Activated T-helper 17 cell treated with anti-CD3 and anti-CD28 coated beads, Interleukin-2, amount 50 U/mL, for 72 hours (primary cell): Measurements from ENCODE around the gene RARB. TPM values are rescaled to one million over a fixed set of nuclear protein-coding genes. Genes with fewer than 3 reads are reported as not detected.

Experiments
- ATAC-seq: fragments of 150-1000 bp; cut with Tn5 transposase; replicated peaks from 2 replicates; pipeline ENCODE4 v1.10.0; 2021; ENCODE audit warnings: mild to moderate bottlenecking, moderate library complexity
- H3K27ac Mint-ChIP-seq: one replicate; pipeline ENCODE4 v1.8.0; 2022; ENCODE audit warnings: mixed read lengths
- H3K27me3 Mint-ChIP-seq: one replicate; pipeline ENCODE4 v1.8.0; 2022; ENCODE audit warnings: mixed read lengths
- H3K36me3 Mint-ChIP-seq: one replicate; pipeline ENCODE4 v1.8.0; 2022; ENCODE audit warnings: low read depth, mild to moderate bottlenecking, mixed read lengths
- H3K4me1 Mint-ChIP-seq: one replicate; pipeline ENCODE4 v1.8.0; 2022; ENCODE audit warnings: mixed read lengths
- H3K4me3 Mint-ChIP-seq: one replicate; pipeline ENCODE4 v1.8.0; 2022; ENCODE audit warnings: mild to moderate bottlenecking, mixed read lengths
- H3K9me3 Mint-ChIP-seq: one replicate; pipeline ENCODE4 v1.8.0; 2022; ENCODE audit warnings: mixed read lengths
- total RNA-seq, 2 donors: library from RNA; stranded (reverse); gene quantifications; one replicate each; pipeline ENCODE4 v1.2.3, GENCODE V29; 2022

RARB gene
- total RNA-seq, 2 donors from 2014 or later = not detected

GRCh38 chr3:25405335-25405734 lies 22.7 kb upstream of the RARB start:
- Mint-ChIP-seq H3K27me3 (no peaks in the 10 kb centered on the region), H3K4me3 (no peak overlapping the region), H3K36me3 (no peaks in the 10 kb centered on the region), H3K9me3 (peaks cover 3% of the 10 kb centered on the region), H3K27ac (no peak overlapping the region), H3K4me1 (no peaks in the 10 kb centered on the region)
- ATAC-seq = no peak

GRCh38 chr3:25410703-25411102 lies 17.4 kb upstream of the RARB start:
- H3K36me3 Mint-ChIP-seq = no peaks in the 10 kb centered on the region
- no peak overlapping the region for H3K4me3 Mint-ChIP-seq
- H3K27me3 Mint-ChIP-seq = no peaks in the 10 kb centered on the region
- no peak for ATAC-seq
- no peaks in the 10 kb centered on the region for H3K4me1 Mint-ChIP-seq
- H3K27ac Mint-ChIP-seq = no peak overlapping the region
- H3K9me3 Mint-ChIP-seq = no peaks in the 10 kb centered on the region

- no peak overlapping the region for H3K4me3 Mint-ChIP-seq
- H3K9me3 Mint-ChIP-seq = no peaks in the 10 kb centered on the region
- no peaks in the 10 kb centered on the region for H3K36me3 Mint-ChIP-seq
- no peak for ATAC-seq
- no peaks in the 10 kb centered on the region for H3K4me1 Mint-ChIP-seq
- H3K27me3 Mint-ChIP-seq = no peaks in the 10 kb centered on the region
- H3K27ac Mint-ChIP-seq = no peak overlapping the region
Measured at GRCh38 chr3:25412269-25412668, 15.8 kb upstream of the RARB start.

GRCh38 chr3:25416176-25416575 lies 11.9 kb upstream of the RARB start:
- Mint-ChIP-seq H3K27me3 (peaks cover 13% of the 10 kb centered on the region), H3K36me3 (no peaks in the 10 kb centered on the region), H3K4me3 (no peak overlapping the region), H3K9me3 (peaks cover 4% of the 10 kb centered on the region), H3K4me1 (no peaks in the 10 kb centered on the region), H3K27ac (no peak overlapping the region)
- no peak for ATAC-seq

GRCh38 chr3:25418596-25418995 lies 9.5 kb upstream of the RARB start:
- ATAC-seq = no peak
- peaks cover 4% of the 10 kb centered on the region for H3K9me3 Mint-ChIP-seq

GRCh38 chr3:25419251-25419650 lies 8.8 kb upstream of the RARB start:
- Mint-ChIP-seq H3K27me3 (peaks cover 18% of the 10 kb centered on the region), H3K4me3 (no peak overlapping the region), H3K36me3 (no peaks in the 10 kb centered on the region), H3K4me1 (no peaks in the 10 kb centered on the region), H3K9me3 (peaks cover 4% of the 10 kb centered on the region), H3K27ac (no peak overlapping the region)
- no peak for ATAC-seq

More at GRCh38 chr3:25418596-25418995, 9.5 kb upstream of the RARB start:
- Mint-ChIP-seq H3K27me3 (peaks cover 18% of the 10 kb centered on the region), H3K36me3 (no peaks in the 10 kb centered on the region), H3K27ac (no peak overlapping the region), H3K4me3 (no peak overlapping the region), H3K4me1 (no peaks in the 10 kb centered on the region)

- H3K36me3 Mint-ChIP-seq = no peaks in the 10 kb centered on the region
- no peak overlapping the region for H3K4me3 Mint-ChIP-seq
- H3K27ac Mint-ChIP-seq = no peak overlapping the region
- ATAC-seq = no peak
- H3K9me3 Mint-ChIP-seq = peaks cover 4% of the 10 kb centered on the region
- H3K4me1 Mint-ChIP-seq = no peaks in the 10 kb centered on the region
- H3K27me3 Mint-ChIP-seq = peaks cover 21% of the 10 kb centered on the region
Measured at GRCh38 chr3:25420147-25420546, 7.9 kb upstream of the RARB start.

- Mint-ChIP-seq H3K4me3 (no peak overlapping the region), H3K9me3 (peaks cover 4% of the 10 kb centered on the region), H3K27me3 (peaks cover 27% of the 10 kb centered on the region), H3K27ac (no peak overlapping the region), H3K36me3 (no peaks in the 10 kb centered on the region), H3K4me1 (no peaks in the 10 kb centered on the region)
- ATAC-seq = no peak
Measured at GRCh38 chr3:25420885-25421284, 7.2 kb upstream of the RARB start.

GRCh38 chr3:25421747-25422146 lies 6.3 kb upstream of the RARB start:
- Mint-ChIP-seq H3K27ac (no peak overlapping the region), H3K4me1 (no peaks in the 10 kb centered on the region), H3K27me3 (peaks cover 32% of the 10 kb centered on the region), H3K9me3 (peaks cover 4% of the 10 kb centered on the region), H3K36me3 (no peaks in the 10 kb centered on the region), H3K4me3 (no peak overlapping the region)
- ATAC-seq = no peak

- Mint-ChIP-seq H3K4me1 (no peaks in the 10 kb centered on the region), H3K27ac (no peak overlapping the region), H3K36me3 (no peaks in the 10 kb centered on the region), H3K27me3 (peaks cover 45% of the 10 kb centered on the region), H3K4me3 (no peak overlapping the region), H3K9me3 (no peaks in the 10 kb centered on the region)
- ATAC-seq = no peak
Measured at GRCh38 chr3:25423780-25424588, 4.1 kb upstream of the RARB start.

GRCh38 chr3:25424614-25425013 lies 3.4 kb upstream of the RARB start:
- ATAC-seq = no peak
- Mint-ChIP-seq H3K27me3 (peaks cover 48% of the 10 kb centered on the region), H3K4me3 (no peak overlapping the region), H3K27ac (no peak overlapping the region), H3K9me3 (no peaks in the 10 kb centered on the region), H3K4me1 (no peaks in the 10 kb centered on the region), H3K36me3 (no peaks in the 10 kb centered on the region)

GRCh38 chr3:25426408-25426807 lies 1.7 kb upstream of the RARB start:
- H3K27ac Mint-ChIP-seq = no peak overlapping the region
- no peaks in the 10 kb centered on the region for H3K4me1 Mint-ChIP-seq
- no peak for ATAC-seq
- no peaks in the 10 kb centered on the region for H3K9me3 Mint-ChIP-seq
- H3K36me3 Mint-ChIP-seq = no peaks in the 10 kb centered on the region
- H3K27me3 Mint-ChIP-seq = peaks cover 47% of the 10 kb centered on the region
- H3K4me3 Mint-ChIP-seq = no peak overlapping the region

- Mint-ChIP-seq H3K27me3 (peaks cover 51% of the 10 kb centered on the region), H3K36me3 (no peaks in the 10 kb centered on the region), H3K27ac (no peak overlapping the region), H3K4me1 (no peaks in the 10 kb centered on the region), H3K4me3 (no peak overlapping the region), H3K9me3 (no peaks in the 10 kb centered on the region)
- no peak for ATAC-seq
Measured at GRCh38 chr3:25427155-25427554, 908 bp upstream of the RARB start.

- H3K4me1 Mint-ChIP-seq = no peaks in the 10 kb centered on the region
- H3K27ac Mint-ChIP-seq = no peak overlapping the region
- ATAC-seq = no peak
- peaks cover 47% of the 10 kb centered on the region for H3K27me3 Mint-ChIP-seq
- H3K9me3 Mint-ChIP-seq = no peaks in the 10 kb centered on the region
- no peak overlapping the region for H3K4me3 Mint-ChIP-seq
- H3K36me3 Mint-ChIP-seq = no peaks in the 10 kb centered on the region
Measured at GRCh38 chr3:25427563-25427941, 511 bp upstream of the RARB start.

- Mint-ChIP-seq H3K27me3 (peaks cover 55% of the 10 kb centered on the region), H3K9me3 (no peaks in the 10 kb centered on the region), H3K4me1 (no peaks in the 10 kb centered on the region), H3K4me3 (no peak overlapping the region), H3K27ac (no peak overlapping the region), H3K36me3 (no peaks in the 10 kb centered on the region)
- no peak for ATAC-seq
Measured at GRCh38 chr3:25428789-25429335, 799 bp downstream of the RARB start.
